ENCODE data around the gene CPA5. TPM values are rescaled to one million over a fixed set of nuclear protein-coding genes. Genes with fewer than 3 reads are reported as not detected.

Gene CPA5
- total RNA-seq, 6 donors from 2014 or later: not detected

GRCh38 chr7:130390486-130390885 is 45.9 kb downstream of the CPA5 start:
- Histone ChIP-seq H3K9me3 (no peaks in the 10 kb centered on the region), H3K4me1 (no peaks in the 10 kb centered on the region), H3K27ac (no peak overlapping the region), H3K27me3 (no peaks in the 10 kb centered on the region), H3K4me3 (no peak overlapping the region), H3K36me3 (no peaks in the 10 kb centered on the region)
- WGBS, 2 donors: 68 to 83% methylated on average over 1 of the region's 1 CpG
- TF ChIP-seq POLR2AphosphoS5 (IDR thresholded peaks at IDR 0.05) (no peak), POLR2A (IDR thresholded peaks at IDR 0.05) (no peak), EP300 (IDR thresholded peaks at IDR 0.05) (no peak), CTCF (IDR thresholded peaks at IDR 0.05) (no peak)
- DNase-seq (no peak), ATAC-seq (ENCODE audit: low FRiP score in 2 of 2) (no peak)

DNA sequence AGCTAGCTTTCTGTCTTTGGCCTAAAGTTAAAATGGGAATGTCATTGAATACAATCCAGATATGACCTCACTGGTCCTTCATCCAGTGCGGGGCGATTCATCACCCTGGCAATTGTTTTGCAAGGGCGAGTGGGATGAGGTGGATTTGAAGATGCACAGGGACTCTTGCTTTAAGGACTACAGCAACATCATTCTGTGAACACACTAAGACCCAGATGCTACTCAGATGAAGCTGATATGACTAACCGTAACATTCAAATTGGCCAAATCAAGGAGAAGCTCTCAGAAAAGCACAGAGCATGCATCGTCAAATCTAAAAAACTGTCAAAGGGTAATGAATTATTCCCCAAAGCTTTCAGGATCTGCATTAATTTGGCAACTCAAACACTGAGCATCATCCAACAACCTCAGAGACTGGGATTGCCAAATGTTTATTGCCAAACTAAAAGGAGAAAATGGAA is 48.5 kb downstream of the CPA5 start:
- 80 to 84% methylated on average over 5 of the region's 5 CpGs for WGBS, 2 donors
- DNase-seq: no peak
- peaks cover 0 to 6% (median 0%) of the 10 kb centered on the region in 4 donors for H3K4me1 ChIP-seq
- peak overlapping the region in 1 of 4 donors; percentile 49 for H3K27ac ChIP-seq
- peak in 1 of 2 donors; percentile 89 for ATAC-seq (ENCODE audit: low FRiP score in 2 of 2)
- TF ChIP-seq EP300 (IDR thresholded peaks at IDR 0.05) (no peak), CTCF (IDR thresholded peaks at IDR 0.05) (no peak), POLR2A (IDR thresholded peaks at IDR 0.05) (no peak), POLR2AphosphoS5 (IDR thresholded peaks at IDR 0.05) (no peak)
- no peaks in the 10 kb centered on the region for H3K36me3 ChIP-seq
- H3K27me3 ChIP-seq: no peaks in the 10 kb centered on the region
- no peak overlapping the region for H3K4me3 ChIP-seq
- H3K9me3 ChIP-seq: no peaks in the 10 kb centered on the region

DNA sequence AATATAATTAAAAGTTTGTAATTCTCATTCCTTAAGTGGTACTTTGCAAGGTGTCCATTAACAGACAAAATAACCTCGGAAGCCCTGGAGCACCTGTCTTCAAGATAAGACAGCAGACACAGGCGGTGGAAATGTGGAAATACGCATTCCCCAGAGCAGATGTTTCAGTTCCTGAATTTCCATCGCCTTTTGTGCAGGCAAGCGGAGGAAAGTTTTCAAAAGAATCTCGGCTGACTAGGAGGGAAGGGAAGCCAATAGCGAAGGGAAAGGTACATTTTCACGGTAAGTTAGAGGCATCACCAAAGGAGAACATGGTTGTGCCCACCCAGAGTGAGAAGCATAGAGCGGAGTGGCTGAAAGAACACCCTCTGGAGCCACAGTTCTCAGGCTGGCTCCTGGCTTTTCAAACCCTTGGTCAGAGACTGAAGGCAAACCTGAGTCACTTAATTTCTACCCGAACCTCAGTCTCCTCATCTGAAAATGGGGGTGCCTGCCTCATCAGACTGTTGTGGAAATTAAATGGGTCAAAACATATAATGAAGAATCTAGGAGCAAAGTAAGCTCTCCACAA is 49.3 kb downstream of the CPA5 start:
- 71 to 80% methylated on average over 10 of the region's 10 CpGs for WGBS, 2 donors
- H3K4me1 ChIP-seq: peaks cover 0 to 6% (median 0%) of the 10 kb centered on the region in 4 donors
- H3K4me3 ChIP-seq: no peak overlapping the region
- DNase-seq (no peak), ATAC-seq (ENCODE audit: low FRiP score in 2 of 2) (no peak)
- no peaks in the 10 kb centered on the region for H3K27me3 ChIP-seq
- H3K9me3 ChIP-seq: no peaks in the 10 kb centered on the region
- no peak for TF ChIP-seq POLR2A (IDR thresholded peaks at IDR 0.05)
- TF ChIP-seq EP300 (IDR thresholded peaks at IDR 0.05): no peak
- no peak for TF ChIP-seq CTCF (IDR thresholded peaks at IDR 0.05)
- no peak for TF ChIP-seq POLR2AphosphoS5 (IDR thresholded peaks at IDR 0.05)
- no peaks in the 10 kb centered on the region for H3K36me3 ChIP-seq
- H3K27ac ChIP-seq: no peak overlapping the region

DNA sequence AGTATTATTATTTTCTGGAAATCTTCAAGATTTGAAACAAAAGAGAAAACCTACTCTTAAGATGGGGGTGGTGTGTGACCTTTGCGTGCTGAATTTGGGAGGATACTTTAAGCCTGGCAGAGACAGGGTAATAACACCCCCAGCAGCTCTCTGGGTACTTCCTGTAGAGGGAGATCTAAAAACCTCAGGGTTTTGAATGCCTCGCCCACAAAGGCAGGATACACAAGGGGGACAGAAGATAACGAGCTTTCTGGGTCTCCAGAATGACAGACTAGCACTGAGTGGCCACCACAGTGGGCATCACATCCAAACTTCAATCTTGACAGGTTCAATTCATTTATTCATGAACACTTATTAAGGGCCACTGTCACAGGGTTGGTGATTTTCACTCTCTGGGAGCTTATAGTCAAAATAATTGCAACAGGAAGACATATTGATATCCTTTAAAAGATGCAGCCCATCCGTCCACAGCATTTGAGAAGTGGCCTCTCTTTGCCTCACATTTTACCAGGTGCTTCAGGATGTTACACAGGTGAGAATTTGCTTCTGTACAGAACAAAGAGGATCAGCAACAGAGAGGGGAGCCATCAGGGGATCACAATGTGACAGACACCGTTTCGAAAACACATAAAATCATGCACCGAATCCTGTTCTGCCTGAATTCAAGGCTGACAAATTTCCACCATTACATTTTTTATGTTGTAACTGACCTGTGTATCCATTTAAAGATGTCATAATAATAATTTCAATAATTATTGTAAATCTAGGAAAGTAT is 50.0 kb downstream of the CPA5 start:
- Histone ChIP-seq H3K36me3 (no peaks in the 10 kb centered on the region), H3K4me1 (peaks cover 0 to 8% (median 0%) of the 10 kb centered on the region in 4 donors), H3K4me3 (no peak overlapping the region), H3K27me3 (no peaks in the 10 kb centered on the region), H3K27ac (no peak overlapping the region), H3K9me3 (no peaks in the 10 kb centered on the region)
- TF ChIP-seq POLR2A (IDR thresholded peaks at IDR 0.05) (no peak), EP300 (IDR thresholded peaks at IDR 0.05) (no peak), POLR2AphosphoS5 (IDR thresholded peaks at IDR 0.05) (no peak), CTCF (IDR thresholded peaks at IDR 0.05) (no peak)
- DNase-seq: no peak
- 67 to 76% methylated on average over 7 of the region's 7 CpGs for WGBS, 2 donors
- ATAC-seq (ENCODE audit: low FRiP score in 2 of 2): no peak

Measured in upper lobe of left lung (tissue), 6 donors.